Measurements from ENCODE around the gene PNKD.

The PNKD gene

DNA sequence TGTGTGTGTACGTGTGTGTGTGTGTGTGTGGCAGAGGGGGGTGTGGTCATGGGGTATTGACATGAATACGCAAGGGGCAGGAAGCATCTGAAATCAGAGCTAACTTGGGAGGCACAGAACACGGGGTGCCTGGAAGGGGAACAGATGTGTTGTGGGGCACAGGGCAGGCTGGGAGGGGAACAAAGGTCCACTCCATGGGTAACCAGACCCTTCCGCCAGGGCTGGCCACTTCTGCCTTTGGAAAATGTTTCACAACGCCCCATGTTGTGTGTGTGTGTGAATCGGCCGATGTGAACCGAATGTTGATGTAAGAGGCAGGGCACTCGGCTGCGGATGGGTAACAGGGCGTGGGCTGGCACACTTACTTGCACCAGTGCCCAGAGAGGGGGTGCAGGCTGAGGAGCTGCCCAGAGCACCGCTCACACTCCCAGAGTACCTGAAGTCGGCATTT lies 111.6 kb downstream of the PNKD start, which contains the start of gene SLC11A1:
TSS of gene SLC11A1 (plus strand) at position 358 of the 451 bp plus-strand sequence. CDS start 96 bp downstream, outside the sequence.
- intact Hi-C loops (cut with DNase I; ENCODE audit: low total_unique reads): no loop called here
- peak; percentile 76 to 87 for DNase-seq
- peak within 1 kb of the TSS in 1 of 2 donors; percentile 3 for H3K27ac ChIP-seq
- no peaks in the 10 kb centered on the region for H3K9me3 ChIP-seq
- peak within 1 kb of the TSS; percentile 21 to 31 for H3K4me3 ChIP-seq
- H3K27me3 ChIP-seq: no peaks in the 10 kb centered on the region
- no peak for TF ChIP-seq CTCF (IDR thresholded peaks at IDR 0.05)
- H3K36me3 ChIP-seq: no peaks in the 10 kb centered on the region
- H3K4me1 ChIP-seq: no peaks in the 10 kb centered on the region

- intact Hi-C loops (cut with DNase I; ENCODE audit: low total_unique reads): no loop called here
- Histone ChIP-seq H3K36me3 (no peaks in the 10 kb centered on the region), H3K4me3 (peak overlapping the region; percentile 21 to 31), H3K27me3 (peaks cover 0 to 4% of the 10 kb centered on the region in 2 donors), H3K4me1 (peaks cover 0 to 8% (median 7%) of the 10 kb centered on the region in 4 donors), H3K9me3 (no peaks in the 10 kb centered on the region), H3K27ac (peak overlapping the region in 1 of 2 donors; percentile 3)
- no peak for DNase-seq
- TF ChIP-seq CTCF (IDR thresholded peaks at IDR 0.05): no peak
Measured at GRCh38 chr2:218382785-218383184, 112.5 kb downstream of the PNKD start.

DNA sequence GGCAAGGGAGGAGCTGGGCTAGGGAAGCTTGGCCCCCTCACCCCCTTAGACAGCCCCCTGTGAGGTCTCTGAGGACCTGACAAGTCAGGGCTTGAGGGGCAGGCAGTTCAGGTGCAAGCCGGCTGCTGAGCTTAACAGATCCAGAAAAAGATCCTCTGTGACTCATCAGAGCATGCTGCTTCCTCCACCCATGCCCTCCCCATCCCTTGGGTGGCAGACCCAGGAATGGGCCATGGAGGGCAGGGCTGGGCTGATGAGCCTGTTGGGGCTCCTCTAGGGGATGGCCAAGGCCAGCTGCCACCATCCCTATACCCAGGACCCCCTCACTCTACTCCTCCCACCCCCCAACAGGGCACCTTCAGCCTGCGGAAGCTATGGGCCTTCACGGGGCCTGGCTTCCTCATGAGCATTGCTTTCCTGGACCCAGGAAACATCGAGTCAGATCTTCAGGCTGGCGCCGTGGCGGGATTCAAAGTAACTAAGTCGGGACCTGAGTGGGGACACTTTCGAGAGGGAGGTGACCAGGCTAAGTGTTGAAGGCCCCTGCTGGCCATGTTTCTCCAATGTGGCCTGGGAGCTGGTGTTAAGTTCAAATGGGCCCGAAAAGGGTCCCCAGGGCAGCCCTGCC lies 113.7 kb downstream of the PNKD start:
- intact Hi-C loops (cut with DNase I; ENCODE audit: low total_unique reads): no loop called here
- peaks cover 0 to 5% of the 10 kb centered on the region in 2 donors for H3K27me3 ChIP-seq
- TF ChIP-seq CTCF (IDR thresholded peaks at IDR 0.05): no peak
- H3K4me3 ChIP-seq: peak overlapping the region; percentile 21 to 31
- no peaks in the 10 kb centered on the region for H3K9me3 ChIP-seq
- no peak overlapping the region for H3K27ac ChIP-seq
- peak in 1 of 2 donors; percentile 33 for DNase-seq
- no peaks in the 10 kb centered on the region for H3K36me3 ChIP-seq
- peaks cover 0 to 10% (median 9%) of the 10 kb centered on the region in 4 donors for H3K4me1 ChIP-seq

GRCh38 chr2:218384975-218385374 lies 114.7 kb downstream of the PNKD start:
- Histone ChIP-seq H3K36me3 (no peaks in the 10 kb centered on the region), H3K9me3 (no peaks in the 10 kb centered on the region), H3K4me1 (peaks cover 0 to 10% (median 9%) of the 10 kb centered on the region in 4 donors), H3K27me3 (peaks cover 0 to 5% of the 10 kb centered on the region in 2 donors), H3K4me3 (no peak overlapping the region), H3K27ac (no peak overlapping the region)
- intact Hi-C loops (cut with DNase I; ENCODE audit: low total_unique reads): no loop called here
- TF ChIP-seq CTCF (IDR thresholded peaks at IDR 0.05): no peak
- no peak for DNase-seq

- Histone ChIP-seq H3K9me3 (no peaks in the 10 kb centered on the region), H3K36me3 (no peaks in the 10 kb centered on the region), H3K27ac (no peak overlapping the region), H3K4me3 (no peak overlapping the region), H3K4me1 (peaks cover 0 to 10% (median 9%) of the 10 kb centered on the region in 4 donors), H3K27me3 (peaks cover 0 to 5% of the 10 kb centered on the region in 2 donors)
- intact Hi-C loops (cut with DNase I; ENCODE audit: low total_unique reads): no loop called here
- no peak for TF ChIP-seq CTCF (IDR thresholded peaks at IDR 0.05)
- no peak for DNase-seq
Measured at GRCh38 chr2:218386505-218387368, 116.4 kb downstream of the PNKD start.

All from tibial artery (tissue), 4 donors.